Type B pancreatic cell (in vitro differentiated cells): ENCODE results near the gene CPM. TPM values are rescaled to one million over a fixed set of nuclear protein-coding genes. Genes with fewer than 3 reads are reported as not detected.
"Not testable (repeated sequence)": the region's sequence is repeated elsewhere in the genome, so short reads cannot be mapped to it uniquely, and the experiment has no call there.

ENCODE experiments used
- DNase-seq: peaks from one replicate; pipeline ENCODE4 v3.0.0; 2021; ENCODE audit warnings: mixed read lengths; ENCODE audit not compliant: unreplicated experiment; ENCODE audit errors: extremely low spot score
- H3K27ac Mint-ChIP-seq: 2 replicates; pipeline ENCODE4 v1.8.0; 2021; ENCODE audit warnings: mild to moderate bottlenecking, mixed read lengths
- H3K27me3 Mint-ChIP-seq: 2 replicates; pipeline ENCODE4 v1.8.0; 2021; ENCODE audit warnings: mixed read lengths
- H3K36me3 Mint-ChIP-seq: 2 replicates; pipeline ENCODE4 v1.8.0; 2021; ENCODE audit warnings: mixed read lengths
- H3K4me1 Mint-ChIP-seq: one replicate; pipeline ENCODE4 v1.8.0; 2021; ENCODE audit warnings: mixed read lengths; ENCODE audit not compliant: unreplicated experiment
- H3K4me3 Mint-ChIP-seq: 2 replicates; pipeline ENCODE4 v1.8.0; 2021; ENCODE audit warnings: mild to moderate bottlenecking, mixed read lengths
- H3K9me3 Mint-ChIP-seq: 2 replicates; pipeline ENCODE4 v1.8.0; 2021; ENCODE audit warnings: mixed read lengths
- CTCF ChIP-seq: fragments of 200-600 bp; sonication (generic); conservative IDR thresholded peaks from 2 replicates; pipeline ENCODE4 v1.5.0; 2021; ENCODE audit warnings: antibody characterized with exemption, mild to moderate bottlenecking
- total RNA-seq: library from RNA; stranded (reverse); gene quantifications from 2 replicates; pipeline ENCODE4 v1.2.1, GENCODE V29; 2021; ENCODE audit warnings: low replicate concordance

CPM gene
- total RNA-seq, 1 donor from 2014 or later: 58.1 TPM

- Mint-ChIP-seq H3K27ac (peak overlapping the region; percentile 99), H3K4me3 (peak overlapping the region; percentile 99), H3K36me3 (peaks cover 24% of the 10 kb centered on the region), H3K4me1 (peaks cover 16% of the 10 kb centered on the region), H3K27me3 (no peaks in the 10 kb centered on the region), H3K9me3 (no peaks in the 10 kb centered on the region)
- DNase-seq: no peak
- no peak for TF ChIP-seq CTCF
Measured at GRCh38 chr12:68809190-68810026, 123.6 kb downstream of the CPM start.

GRCh38 chr12:68808388-68809189, 124.4 kb downstream of the CPM start:
- H3K9me3 Mint-ChIP-seq: no peaks in the 10 kb centered on the region
- peak overlapping the region; percentile 99 for H3K4me3 Mint-ChIP-seq
- no peaks in the 10 kb centered on the region for H3K27me3 Mint-ChIP-seq
- no peak for TF ChIP-seq CTCF
- H3K36me3 Mint-ChIP-seq: peaks cover 24% of the 10 kb centered on the region
- DNase-seq: peak; percentile 84
- H3K4me1 Mint-ChIP-seq: peaks cover 16% of the 10 kb centered on the region
- peak overlapping the region; percentile 99 for H3K27ac Mint-ChIP-seq

- DNase-seq: peak; percentile 98
- peak within 1 kb of the TSS; percentile 99 for H3K4me3 Mint-ChIP-seq
- no peaks in the 10 kb centered on the region for H3K27me3 Mint-ChIP-seq
- H3K4me1 Mint-ChIP-seq: peaks cover 10% of the 10 kb centered on the region
- H3K9me3 Mint-ChIP-seq: no peaks in the 10 kb centered on the region
- TF ChIP-seq CTCF: peak; percentile 75
- H3K27ac Mint-ChIP-seq: peak within 1 kb of the TSS; percentile 99
- peaks cover 17% of the 10 kb centered on the region for H3K36me3 Mint-ChIP-seq
Measured at GRCh38 chr12:68807576-68808387, 125.2 kb downstream of the CPM start, which contains the start of gene MDM2. Gene MDM2 (plus strand): TSS chr12:68808177. CDS start chr12:68808478, 301 bp downstream.

- not testable (repeated sequence) for DNase-seq, H3K27me3 Mint-ChIP-seq, H3K9me3 Mint-ChIP-seq, H3K4me1 Mint-ChIP-seq
- Mint-ChIP-seq H3K27ac (peak overlapping the region; percentile 99), H3K4me3 (peak overlapping the region; percentile 99), H3K36me3 (peaks cover 15% of the 10 kb centered on the region)
Measured at GRCh38 chr12:68807274-68807575, 125.7 kb downstream of the CPM start.

- H3K4me1 Mint-ChIP-seq: peaks cover 8% of the 10 kb centered on the region
- no peak for DNase-seq
- no peaks in the 10 kb centered on the region for H3K9me3 Mint-ChIP-seq
- peaks cover 15% of the 10 kb centered on the region for H3K36me3 Mint-ChIP-seq
- H3K27me3 Mint-ChIP-seq: no peaks in the 10 kb centered on the region
- TF ChIP-seq CTCF: no peak
- peak overlapping the region; percentile 99 for H3K27ac Mint-ChIP-seq
- peak overlapping the region; percentile 99 for H3K4me3 Mint-ChIP-seq
Measured at GRCh38 chr12:68806488-68807237, 126.3 kb downstream of the CPM start.
